ENCODE results near the gene CNGA4. TPM values are rescaled to one million over a fixed set of nuclear protein-coding genes. Genes with fewer than 3 reads are reported as not detected.

CNGA4 gene, protein sequence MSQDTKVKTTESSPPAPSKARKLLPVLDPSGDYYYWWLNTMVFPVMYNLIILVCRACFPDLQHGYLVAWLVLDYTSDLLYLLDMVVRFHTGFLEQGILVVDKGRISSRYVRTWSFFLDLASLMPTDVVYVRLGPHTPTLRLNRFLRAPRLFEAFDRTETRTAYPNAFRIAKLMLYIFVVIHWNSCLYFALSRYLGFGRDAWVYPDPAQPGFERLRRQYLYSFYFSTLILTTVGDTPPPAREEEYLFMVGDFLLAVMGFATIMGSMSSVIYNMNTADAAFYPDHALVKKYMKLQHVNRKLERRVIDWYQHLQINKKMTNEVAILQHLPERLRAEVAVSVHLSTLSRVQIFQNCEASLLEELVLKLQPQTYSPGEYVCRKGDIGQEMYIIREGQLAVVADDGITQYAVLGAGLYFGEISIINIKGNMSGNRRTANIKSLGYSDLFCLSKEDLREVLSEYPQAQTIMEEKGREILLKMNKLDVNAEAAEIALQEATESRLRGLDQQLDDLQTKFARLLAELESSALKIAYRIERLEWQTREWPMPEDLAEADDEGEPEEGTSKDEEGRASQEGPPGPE
- not detected for total RNA-seq
- long read RNA-seq = 0 reads

DNA sequence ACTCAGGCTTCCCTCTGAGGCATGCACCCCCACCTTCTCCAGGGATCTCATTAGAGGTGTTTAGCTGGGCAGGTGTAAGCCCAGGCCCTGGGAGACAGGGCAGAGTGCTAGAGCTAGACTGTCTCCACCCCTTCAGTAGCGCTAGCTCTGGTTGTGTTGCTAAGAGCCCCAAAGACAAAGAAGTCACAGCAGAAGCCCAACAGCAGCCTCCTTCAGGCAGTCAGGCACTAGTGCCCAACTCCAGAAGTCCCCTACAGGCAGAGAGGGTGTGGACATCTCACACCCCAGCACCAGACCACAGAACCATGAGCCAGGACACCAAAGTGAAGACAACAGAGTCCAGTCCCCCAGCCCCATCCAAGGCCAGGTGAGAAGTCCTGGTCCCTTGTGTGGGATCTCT is at the start of gene CNGA4:
CNGA4 (plus strand) TSS at position 188 of the 400 bp plus-strand sequence; CDS start at position 306, 118 bp downstream.
- Histone ChIP-seq H3K27ac (no peak within 1 kb of the TSS), H3K4me3 (no peak within 1 kb of the TSS), H3K9me3 (no peaks in the 10 kb centered on the region), H3K36me3 (no peaks in the 10 kb centered on the region), H3K27me3 (no peaks in the 10 kb centered on the region), H3K4me1 (no peaks in the 10 kb centered on the region)
- DNase-seq (no peak), ATAC-seq (no peak)
- intact Hi-C loops (cut with DNase I) = no loop called here
- TF ChIP-seq, protein P1, sequence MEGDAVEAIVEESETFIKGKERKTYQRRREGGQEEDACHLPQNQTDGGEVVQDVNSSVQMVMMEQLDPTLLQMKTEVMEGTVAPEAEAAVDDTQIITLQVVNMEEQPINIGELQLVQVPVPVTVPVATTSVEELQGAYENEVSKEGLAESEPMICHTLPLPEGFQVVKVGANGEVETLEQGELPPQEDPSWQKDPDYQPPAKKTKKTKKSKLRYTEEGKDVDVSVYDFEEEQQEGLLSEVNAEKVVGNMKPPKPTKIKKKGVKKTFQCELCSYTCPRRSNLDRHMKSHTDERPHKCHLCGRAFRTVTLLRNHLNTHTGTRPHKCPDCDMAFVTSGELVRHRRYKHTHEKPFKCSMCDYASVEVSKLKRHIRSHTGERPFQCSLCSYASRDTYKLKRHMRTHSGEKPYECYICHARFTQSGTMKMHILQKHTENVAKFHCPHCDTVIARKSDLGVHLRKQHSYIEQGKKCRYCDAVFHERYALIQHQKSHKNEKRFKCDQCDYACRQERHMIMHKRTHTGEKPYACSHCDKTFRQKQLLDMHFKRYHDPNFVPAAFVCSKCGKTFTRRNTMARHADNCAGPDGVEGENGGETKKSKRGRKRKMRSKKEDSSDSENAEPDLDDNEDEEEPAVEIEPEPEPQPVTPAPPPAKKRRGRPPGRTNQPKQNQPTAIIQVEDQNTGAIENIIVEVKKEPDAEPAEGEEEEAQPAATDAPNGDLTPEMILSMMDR (IDR thresholded peaks at IDR 0.05) = no peak

- Histone ChIP-seq H3K4me1 (no peaks in the 10 kb centered on the region), H3K27me3 (no peaks in the 10 kb centered on the region), H3K4me3 (no peak overlapping the region), H3K27ac (no peak overlapping the region), H3K36me3 (no peaks in the 10 kb centered on the region), H3K9me3 (no peaks in the 10 kb centered on the region)
- DNase-seq (no peak), ATAC-seq (peak; percentile 72)
- intact Hi-C loops (cut with DNase I) = no loop called here
- TF ChIP-seq, protein P1 (IDR thresholded peaks at IDR 0.05) = no peak
Measured at GRCh38 chr11:6191742-6192141, 47.1 kb upstream of the CNGA4 start.

DNA sequence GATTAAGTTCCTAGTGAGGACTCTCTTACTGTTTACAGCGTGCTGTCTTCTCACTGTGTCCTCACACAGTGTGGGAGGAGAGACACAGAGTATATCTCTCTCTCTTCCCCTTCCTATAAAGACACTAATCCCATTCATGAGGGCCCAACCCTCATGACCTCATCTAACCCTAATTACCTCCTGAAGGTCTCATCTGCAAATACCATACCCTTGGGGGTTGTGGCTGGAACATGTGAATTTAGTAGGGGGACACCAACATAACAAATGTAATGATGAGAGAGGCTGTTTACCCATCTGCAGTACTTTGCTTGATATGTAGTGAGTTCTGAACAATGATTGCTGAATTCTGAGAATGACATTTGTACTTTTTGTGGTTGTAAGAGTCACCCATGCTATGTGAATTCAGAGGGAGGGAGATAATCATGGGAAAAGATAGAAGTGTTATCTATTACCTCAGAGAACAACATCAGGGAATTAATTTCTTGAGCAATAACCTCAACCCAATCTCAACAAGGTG is 44.8 kb upstream of the CNGA4 start:
- intact Hi-C loops (cut with DNase I) = no loop called here
- ATAC-seq (peak; percentile 82), DNase-seq (no peak)
- TF ChIP-seq, protein P1 (IDR thresholded peaks at IDR 0.05) = no peak
- Histone ChIP-seq H3K36me3 (no peaks in the 10 kb centered on the region), H3K4me3 (no peak overlapping the region), H3K4me1 (no peaks in the 10 kb centered on the region), H3K27me3 (no peaks in the 10 kb centered on the region), H3K27ac (no peak overlapping the region), H3K9me3 (no peaks in the 10 kb centered on the region)

GRCh38 chr11:6196396-6196795 is 42.5 kb upstream of the CNGA4 start:
- Histone ChIP-seq H3K4me1 (no peaks in the 10 kb centered on the region), H3K36me3 (no peaks in the 10 kb centered on the region), H3K27ac (no peak overlapping the region), H3K4me3 (no peak overlapping the region), H3K9me3 (no peaks in the 10 kb centered on the region), H3K27me3 (no peaks in the 10 kb centered on the region)
- TF ChIP-seq, protein P1 (IDR thresholded peaks at IDR 0.05) = no peak
- intact Hi-C loops (cut with DNase I) = no loop called here
- DNase-seq = no peak
- ATAC-seq = no peak

- no peaks in the 10 kb centered on the region for H3K9me3 ChIP-seq
- ATAC-seq (no peak), DNase-seq (no peak)
- H3K27ac ChIP-seq = no peak overlapping the region
- no peaks in the 10 kb centered on the region for H3K27me3 ChIP-seq
- H3K4me3 ChIP-seq = no peak overlapping the region
- intact Hi-C loops (cut with DNase I) = no loop called here
- TF ChIP-seq, protein P1 (IDR thresholded peaks at IDR 0.05) = no peak
- H3K36me3 ChIP-seq = no peaks in the 10 kb centered on the region
- no peaks in the 10 kb centered on the region for H3K4me1 ChIP-seq
Measured at GRCh38 chr11:6197466-6198200, 41.3 kb upstream of the CNGA4 start.
